Camera-type eye (tissue), 1 donor: ENCODE measurements around the gene SLC66A3. TPM values are rescaled to one million over a fixed set of nuclear protein-coding genes. Genes with fewer than 3 reads are reported as not detected.

Source experiments
- total RNA-seq: library from RNA; depleted of rRNA; stranded (reverse); fragments of >200 nt; gene quantifications from one replicate; pipeline ENCODE4 v1.2.3, GENCODE V29; 2014

Gene SLC66A3
- total RNA-seq: 18.6 TPM

GRCh38 chr2:11155381-11156035 lies at the start of gene SLC66A3:
TSS of gene SLC66A3 (plus strand) at chr2:11155467. CDS start at chr2:11155547, 80 bp downstream.

Other genes with a start within 250 kb of the SLC66A3 start
- 6.8 TPM for gene KCNF1, start 243.5 kb upstream of the SLC66A3 start, total RNA-seq
- gene ROCK2, start 189.2 kb downstream of the SLC66A3 start, total RNA-seq: 95.9 TPM